Measurements from ENCODE around the gene METTL18.

The METTL18 gene

DNA sequence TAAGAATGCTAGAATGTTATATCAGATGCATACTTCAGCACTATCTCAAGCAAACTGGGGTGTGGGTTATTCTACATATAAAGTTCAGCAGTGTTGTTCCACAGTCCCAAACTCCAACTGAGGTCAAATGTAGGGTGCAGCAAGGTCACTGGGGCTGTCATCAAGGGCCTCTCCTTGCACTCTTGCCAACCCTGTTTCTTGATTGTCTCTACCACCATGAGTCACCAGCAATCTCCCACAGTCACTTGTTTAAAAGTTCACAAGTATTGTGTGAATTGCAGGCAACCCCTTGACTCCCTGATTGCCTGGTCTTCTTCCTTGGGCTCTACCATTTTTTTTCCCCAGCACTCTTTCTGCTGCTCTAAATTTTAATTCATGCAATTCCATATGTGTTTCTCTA is 10.6 kb downstream of the METTL18 start:
- DNase-seq = no peak

DNA sequence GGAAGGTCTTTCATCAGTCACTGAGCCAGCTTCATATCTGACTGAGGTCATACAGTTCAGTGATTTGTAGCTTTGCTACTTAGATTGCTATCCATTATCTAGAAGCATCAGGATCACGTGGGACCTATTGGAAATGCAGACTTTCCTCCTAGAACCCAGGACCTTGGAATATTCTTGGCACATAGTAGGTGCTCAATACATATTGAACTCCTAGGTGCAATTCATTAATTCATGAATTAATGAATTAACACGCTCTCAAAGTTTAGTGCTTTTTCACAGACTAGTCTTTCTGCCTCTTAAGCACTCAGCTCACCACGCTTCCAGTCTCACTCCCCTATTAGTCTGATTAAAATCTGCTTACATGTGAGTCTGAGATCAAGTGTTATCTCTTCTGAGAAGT is 12.1 kb downstream of the METTL18 start:
- no peak for DNase-seq

DNA sequence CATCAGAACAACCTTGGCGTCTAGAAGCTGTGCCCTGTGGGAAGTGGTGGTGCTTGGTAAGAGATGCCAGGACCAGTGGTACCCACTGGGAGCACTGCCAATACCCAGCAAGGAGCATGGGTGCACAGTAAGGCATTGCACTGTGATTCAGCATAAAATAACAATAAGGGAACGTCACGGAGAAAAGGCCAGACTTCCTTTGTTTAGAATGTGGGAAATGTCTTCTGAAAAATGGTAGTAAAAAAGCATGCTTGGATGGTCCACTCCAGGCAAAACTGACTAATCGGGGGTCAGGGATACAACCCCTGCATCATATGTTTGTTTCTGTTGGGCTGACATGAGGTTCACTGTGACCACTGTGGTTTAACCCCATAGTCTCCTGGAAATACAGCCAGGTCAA is 14.7 kb downstream of the METTL18 start:
- DNase-seq = no peak

- DNase-seq = no peak
Measured at GRCh38 chr1:169779150-169779549, 15.6 kb downstream of the METTL18 start.

GRCh38 chr1:169776440-169776839 is 18.3 kb downstream of the METTL18 start:
- DNase-seq = no peak

DNA sequence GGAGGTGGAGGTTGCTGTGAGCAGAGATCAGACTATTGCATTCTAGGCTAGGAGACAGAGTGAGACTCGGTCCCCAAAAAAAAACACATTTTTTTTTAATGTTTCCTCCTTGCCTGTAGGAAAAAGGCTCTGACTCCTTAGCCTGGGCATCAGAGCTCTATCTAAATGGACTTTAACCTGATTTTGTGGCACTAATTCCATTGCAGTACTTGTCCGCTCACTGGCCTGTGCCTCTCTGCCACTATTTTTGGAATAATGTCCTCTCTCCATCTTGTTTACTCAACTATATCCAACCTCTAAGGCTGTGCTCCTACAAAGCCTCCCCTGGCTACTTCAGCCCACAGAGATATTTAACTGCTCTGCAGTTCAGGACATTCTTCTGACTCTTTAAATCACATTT is 26.5 kb downstream of the METTL18 start:
- no peak for DNase-seq

DNA sequence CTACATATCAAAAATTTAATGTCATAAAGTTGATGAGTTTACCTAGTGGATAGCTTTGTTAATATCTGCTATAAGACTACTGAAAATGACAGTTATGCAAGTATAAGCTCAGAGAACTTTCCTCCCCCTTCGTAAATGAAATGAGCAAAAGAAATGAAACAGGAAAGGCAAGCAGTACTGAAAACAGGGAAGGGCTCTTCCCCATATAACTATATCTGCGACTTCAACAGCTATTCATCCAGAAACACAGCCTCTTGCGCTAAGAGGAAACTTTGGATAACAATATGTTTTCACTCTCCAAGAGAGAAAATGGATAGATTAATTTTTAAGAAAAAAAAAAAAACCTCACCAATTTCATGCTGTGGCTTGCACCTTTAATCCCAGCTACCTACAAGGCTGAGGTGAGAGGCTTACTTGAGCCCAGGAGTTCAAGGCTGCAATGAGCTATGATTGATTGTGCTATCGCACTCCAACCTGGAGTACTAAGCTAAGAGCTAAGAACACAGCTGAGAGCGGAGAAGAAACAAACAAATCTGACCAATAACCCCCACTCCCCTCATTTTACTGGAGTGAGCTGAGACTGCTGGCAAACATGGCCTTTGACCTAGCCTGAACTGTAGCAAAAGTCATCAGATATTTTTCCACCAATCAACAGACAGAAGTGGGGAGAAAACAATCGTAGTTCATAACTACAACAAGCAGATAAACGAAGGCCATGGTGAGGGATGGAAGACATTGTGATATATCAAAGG is 29.0 kb downstream of the METTL18 start:
- DNase-seq = no peak

- DNase-seq = no peak
Measured at GRCh38 chr1:169764919-169765318, 29.8 kb downstream of the METTL18 start.

- no peak for DNase-seq
Measured at GRCh38 chr1:169762699-169763098, 32.0 kb downstream of the METTL18 start.

GRCh38 chr1:169759038-169759437 is 35.7 kb downstream of the METTL18 start:
- no peak for DNase-seq

DNA sequence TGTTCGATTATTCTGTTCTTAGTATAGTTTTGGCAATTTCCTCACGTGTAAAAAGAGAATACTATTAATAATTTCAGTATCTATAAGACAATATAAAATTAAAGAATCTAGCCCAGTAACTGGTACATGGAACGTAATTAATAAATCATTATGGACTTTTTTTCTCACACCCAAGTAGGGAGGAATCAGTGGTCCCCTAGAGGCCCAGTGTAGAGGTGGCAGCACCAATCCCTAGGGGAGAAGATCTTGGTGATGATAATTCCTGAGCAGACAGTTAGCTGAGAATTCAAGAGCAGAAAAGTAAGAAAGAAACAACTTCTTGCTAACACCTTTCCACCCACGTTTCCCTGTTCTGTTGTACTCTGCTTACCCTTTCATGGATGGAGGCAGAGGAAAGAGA is 41.2 kb downstream of the METTL18 start:
- DNase-seq = no peak

DNA sequence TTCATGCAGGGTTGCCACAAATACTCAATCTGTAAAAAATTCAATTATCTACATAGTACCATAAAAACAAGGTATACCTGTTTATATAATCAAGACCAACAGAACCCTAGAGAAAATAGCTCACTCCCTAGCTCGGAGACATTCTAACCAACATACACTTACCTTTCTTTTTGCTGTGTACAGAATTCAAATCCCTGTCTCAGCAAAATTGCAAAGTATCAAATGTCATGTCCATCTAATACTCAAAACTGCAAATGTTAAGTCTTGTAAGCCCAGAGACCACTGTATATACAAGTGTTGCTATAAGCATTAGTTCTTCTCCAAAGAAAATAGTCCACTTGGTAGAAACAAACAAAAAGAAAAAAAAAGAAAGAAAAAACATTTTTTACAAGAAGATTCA is 44.7 kb downstream of the METTL18 start:
- DNase-seq = no peak

GRCh38 chr1:169746550-169746949 is 48.2 kb downstream of the METTL18 start:
- DNase-seq = no peak

DNA sequence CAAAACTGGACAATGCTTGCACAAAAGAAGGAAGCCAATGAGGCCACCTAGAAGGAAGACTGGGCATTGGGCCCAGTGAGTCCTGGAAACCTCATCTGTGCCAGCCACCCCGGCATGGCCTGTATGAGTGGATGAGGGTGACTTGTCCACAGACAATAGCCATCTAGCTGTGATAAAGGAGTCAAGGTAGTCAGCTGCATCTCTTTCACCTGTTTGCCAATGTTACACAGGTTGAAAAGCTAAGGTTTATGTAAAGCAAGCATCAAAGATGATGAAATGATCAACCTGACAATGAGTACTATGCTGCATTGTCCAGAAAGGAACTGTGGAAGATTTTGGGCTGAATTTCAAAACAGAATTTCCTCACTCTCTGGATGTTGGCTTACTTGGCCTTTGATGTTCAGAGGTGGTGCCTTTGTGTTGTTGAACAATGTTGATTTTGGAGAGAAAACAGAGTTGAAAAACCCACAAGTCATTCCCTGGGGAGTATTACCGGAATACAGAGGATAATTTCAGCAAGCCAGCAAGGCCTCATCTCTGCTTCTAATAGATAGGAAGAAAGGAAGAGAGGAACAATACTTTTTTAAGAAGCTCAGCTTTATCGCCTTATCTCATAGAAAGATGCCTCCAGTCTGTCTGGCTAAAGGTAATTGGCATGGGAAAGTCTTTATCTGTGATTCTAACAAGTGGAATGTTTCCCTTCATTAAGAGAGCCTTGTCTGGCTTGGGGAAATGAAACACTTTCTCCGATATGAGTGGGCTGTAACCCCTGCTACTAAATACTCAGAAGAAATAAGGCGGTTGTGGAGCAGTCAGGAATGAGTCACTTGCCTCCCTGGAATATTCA is 49.5 kb downstream of the METTL18 start:
- no peak for DNase-seq

Measured in NCI-H748 treated with DMSO at 0.1 percent for 48 hours (cell line).